H1 (cell line): ENCODE measurements around the gene PACSIN1. TPM values are rescaled to one million over a fixed set of nuclear protein-coding genes. Genes with fewer than 3 reads are reported as not detected.

Experiments used
- CTCF ChIA-PET: fragments of 300-600 bp; sonication (Branson Sonifier 250); formaldehyde crosslinking; loops from one replicate; lab custom pipeline; 2021; ENCODE audit not compliant: partially characterized antibody; lab: Charles Lee
- POLR2A ChIA-PET: fragments of 300-600 bp; sonication (Branson Sonifier 250); formaldehyde crosslinking; loops from one replicate; lab custom pipeline; 2021; ENCODE audit warnings: inconsistent platforms; ENCODE audit not compliant: partially characterized antibody; lab: Charles Lee
- DNase-seq, 2 experiments: peaks; one replicate each; pipeline versions ENCODE4 v3.0.0 to v3.0.0-alpha.2; 2010 to 2022; ENCODE audit warnings: low spot score in 2 of 2, low read depth in 1 of 2, mixed read lengths in 1 of 2
- FAIRE-seq: peaks from 2 replicates; lab custom pipeline; 2011; peaks lifted over from hg19 to GRCh38; lab: Jason Lieb, UNC
- H2AFZ ChIP-seq: 2 replicates; pipeline ENCODE4 v1.8.1; 2012; ENCODE audit warnings: low read length, inconsistent platforms
- H2AK5ac ChIP-seq: 2 replicates; pipeline ENCODE4 v1.6.1; 2013; ENCODE audit warnings: low read depth, low read length
- H2BK120ac ChIP-seq: replicated peaks from 2 replicates; pipeline ENCODE3; 2013; ENCODE audit warnings: low read depth, low read length, inconsistent platforms
- H2BK12ac ChIP-seq: 2 replicates; pipeline ENCODE4 v1.6.1; 2013; ENCODE audit warnings: low read depth, low read length
- H2BK15ac ChIP-seq: 2 replicates; pipeline ENCODE4 v1.6.1; 2013; ENCODE audit warnings: low read length
- H2BK20ac ChIP-seq: 2 replicates; pipeline ENCODE4 v1.6.1; 2013; ENCODE audit warnings: low read length
- H2BK5ac ChIP-seq: 2 replicates; pipeline ENCODE4 v1.6.1; 2013; ENCODE audit warnings: low read depth, low read length
- H3K14ac ChIP-seq: 2 replicates; pipeline ENCODE4 v1.6.1; 2013; ENCODE audit warnings: inconsistent platforms; ENCODE audit not compliant: insufficient read length
- H3K18ac ChIP-seq: 2 replicates; pipeline ENCODE4 v1.6.1; 2013; ENCODE audit warnings: low read length; ENCODE audit errors: extremely low read depth
- H3K23ac ChIP-seq: 2 replicates; pipeline ENCODE4 v1.6.1; 2013; ENCODE audit warnings: inconsistent platforms; ENCODE audit not compliant: insufficient read length
- H3K23me2 ChIP-seq: 2 replicates; pipeline ENCODE4 v1.6.1; 2013; ENCODE audit warnings: low read depth, low read length
- H3K27ac ChIP-seq: 2 replicates; pipeline ENCODE4 v1.6.1; 2011; ENCODE audit warnings: low read depth, low read length, inconsistent platforms
- H3K27me3 ChIP-seq, 4 experiments: replicated peaks in 1 of 4; 1 replicate in 1 of 4; 2 replicates in 3 of 4; pipeline versions ENCODE4 v1.6.1 to v1.8.1; 2011 to 2013; ENCODE audit warnings: low read length in 3 of 4, mild to moderate bottlenecking in 3 of 4, inconsistent platforms in 2 of 4, mixed read lengths in 2 of 4, moderate library complexity in 1 of 4; ENCODE audit not compliant: control insufficient read depth in 3 of 4, insufficient read depth in 3 of 4; ENCODE audit errors: extremely low read depth in 1 of 4
- H3K36me3 ChIP-seq, 4 experiments: 2 replicates each; pipeline versions ENCODE4 v1.6.1 to v1.8.1; 2011 to 2013; ENCODE audit warnings: mild to moderate bottlenecking in 4 of 4, low read length in 3 of 4, moderate library complexity in 2 of 4, control low read depth in 1 of 4, inconsistent platforms in 1 of 4; ENCODE audit not compliant: insufficient read depth in 4 of 4, control insufficient read depth in 2 of 4
- H3K4ac ChIP-seq: replicated peaks from 2 replicates; pipeline ENCODE3; 2013; ENCODE audit warnings: low read length, low read depth, mixed read lengths, inconsistent platforms; ENCODE audit not compliant: insufficient read length
- H3K4me1 ChIP-seq, 4 experiments: replicated peaks in 1 of 4; 1 replicate in 1 of 4; 2 replicates in 3 of 4; pipeline versions ENCODE4 v1.6.1 to v1.8.1; 2011 to 2013; ENCODE audit warnings: low read length in 3 of 4, inconsistent platforms in 2 of 4, mixed read lengths in 1 of 4; ENCODE audit not compliant: insufficient read depth in 4 of 4, control insufficient read depth in 3 of 4
- H3K4me2 ChIP-seq, 2 experiments: 2 replicates each; pipeline versions ENCODE4 v1.6.1 to v1.8.1; 2011 to 2013; ENCODE audit warnings: low read depth in 2 of 2, low read length in 2 of 2, control low read depth in 1 of 2, inconsistent platforms in 1 of 2, mild to moderate bottlenecking in 1 of 2; ENCODE audit not compliant: insufficient read depth in 1 of 2
- H3K4me3 ChIP-seq, 4 experiments: fragments of 200-600, 300-600 bp in 1 of 4; sonication (generic), shearing (Covaris generic), sonication (Bioruptor Twin) in 1 of 4; 2 replicates each; pipeline versions ENCODE4 v1.5.1 to v1.8.1; 2011 to 2016; ENCODE audit warnings: low read length in 4 of 4, low read depth in 3 of 4, control low read depth in 2 of 4, inconsistent platforms in 2 of 4, mild to moderate bottlenecking in 2 of 4, mixed read lengths in 1 of 4, moderate library complexity in 1 of 4; ENCODE audit not compliant: insufficient read depth in 2 of 4; ENCODE audit errors: extremely low read depth in 1 of 4
- H3K56ac ChIP-seq: replicated peaks from 2 replicates; pipeline ENCODE3; 2013; ENCODE audit warnings: low read depth, mild to moderate bottlenecking, mixed read lengths, low read length, inconsistent platforms; ENCODE audit not compliant: insufficient read length
- H3K79me1 ChIP-seq: 2 replicates; pipeline ENCODE4 v1.6.1; 2013; ENCODE audit warnings: low read depth, low read length, control low read depth
- H3K79me2 ChIP-seq, 2 experiments: 2 replicates each; pipeline versions ENCODE4 v1.6.1 to v1.8.1; 2012 to 2013; ENCODE audit warnings: low read length in 2 of 2, mild to moderate bottlenecking in 2 of 2, inconsistent platforms in 1 of 2; ENCODE audit not compliant: insufficient read depth in 2 of 2, control insufficient read depth in 1 of 2
- H3K9ac ChIP-seq, 4 experiments: replicated peaks in 1 of 4; 1 replicate in 1 of 4; 2 replicates in 3 of 4; pipeline versions ENCODE4 v1.6.1 to v1.8.1; 2011 to 2013; ENCODE audit warnings: low read depth in 3 of 4, low read length in 3 of 4, control low read depth in 2 of 4, mild to moderate bottlenecking in 2 of 4, moderate library complexity in 2 of 4, inconsistent platforms in 1 of 4; ENCODE audit errors: extremely low read depth in 1 of 4
- H3K9me3 ChIP-seq, 2 experiments: 2 replicates each; pipeline versions ENCODE4 v1.6.1 to v1.8.1; 2012 to 2013; ENCODE audit warnings: mild to moderate bottlenecking in 2 of 2, moderate library complexity in 2 of 2, control low read depth in 1 of 2, inconsistent platforms in 1 of 2, low read depth in 1 of 2, low read length in 1 of 2, mixed read lengths in 1 of 2; ENCODE audit not compliant: insufficient read depth in 2 of 2
- H4K20me1 ChIP-seq, 2 experiments: replicated peaks in 1 of 2; 2 replicates each; pipeline versions ENCODE3 to v1.8.1; 2011 to 2013; ENCODE audit warnings: inconsistent platforms in 2 of 2, low read length in 2 of 2, mild to moderate bottlenecking in 1 of 2; ENCODE audit not compliant: insufficient read depth in 2 of 2, control insufficient read depth in 1 of 2
- H4K5ac ChIP-seq: 2 replicates; pipeline ENCODE4 v1.6.1; 2013; ENCODE audit warnings: low read length, low read depth, mixed read lengths, inconsistent platforms; ENCODE audit not compliant: insufficient read length
- H4K8ac ChIP-seq: 2 replicates; pipeline ENCODE4 v1.8.0; 2013; ENCODE audit warnings: mild to moderate bottlenecking, moderate library complexity, low read length, inconsistent platforms; ENCODE audit not compliant: insufficient read depth; ENCODE audit errors: extremely low read depth
- H4K91ac ChIP-seq: replicated peaks from 2 replicates; pipeline ENCODE3; 2013; ENCODE audit warnings: low read length, mixed read lengths, inconsistent platforms; ENCODE audit not compliant: insufficient read length
- GABPA ChIP-seq: IDR thresholded peaks from 2 replicates; pipeline ENCODE4 v1.6.1; 2011; ENCODE audit warnings: mild to moderate bottlenecking, low read length, moderate library complexity, borderline replicate concordance; ENCODE audit not compliant: insufficient read depth
- RBBP5 ChIP-seq: IDR thresholded peaks from 2 replicates; pipeline ENCODE4 v1.7.1; 2012; ENCODE audit warnings: low read depth, mild to moderate bottlenecking, inconsistent platforms, low read length, moderate library complexity, borderline replicate concordance
- SRF ChIP-seq: IDR thresholded peaks from 2 replicates; pipeline ENCODE4 v1.6.1; 2011; ENCODE audit warnings: mild to moderate bottlenecking, low read depth, low read length, moderate library complexity
- WGBS, 2 experiments: shearing (Covaris generic) in 1 of 2; methylation state at CpG; one replicate each; pipeline versions ENCODE4 v1.1.6 to v1.1.7; 2013 to 2015; ENCODE audit warnings: low lambda C conversion rate in 2 of 2, mixed read lengths in 2 of 2, inconsistent platforms in 1 of 2, low coverage in 1 of 2, missing lambda C conversion rate in 1 of 2; ENCODE audit not compliant: insufficient replicate concordance in 2 of 2, insufficient coverage in 1 of 2, insufficient read length in 1 of 2; ENCODE audit errors: extremely low coverage in 1 of 2, missing lambda C conversion rate in 1 of 2; 5-methylcytosine and 5-hydroxymethylcytosine counted together
- polyA plus RNA-seq, 7 experiments: library from polyadenylated mRNA; depleted of rRNA in 3 of 7; stranded (reverse) in 5 of 7; unstranded in 2 of 7; fragments of >200 nt in 5 of 7; fragments of 200-250 nt in 2 of 7; gene quantifications; 1 replicate in 5 of 7; 2 replicates in 1 of 7; 4 replicates in 1 of 7; pipeline versions ENCODE4 v1.2.1 to v1.2.3, GENCODE V29; 2011 to 2013; ENCODE audit warnings: missing spikeins in 2 of 7, mixed read lengths in 2 of 7
- total RNA-seq: library from RNA; stranded (reverse); fragmentation: NEBNext Ultra II Directional; extraction: Animal tissue kit (Norgen Biotek cat#: 25700); gene quantifications from 2 replicates; pipeline ENCODE4 v1.2.1, GENCODE V29; 2021

PACSIN1 gene
- total and polyA plus RNA-seq, 2 of the 8 experiments (the other 6 are each of a cell fraction or from before 2014, with no cell fraction given), result 5.9 to 11.1 TPM

DNA sequence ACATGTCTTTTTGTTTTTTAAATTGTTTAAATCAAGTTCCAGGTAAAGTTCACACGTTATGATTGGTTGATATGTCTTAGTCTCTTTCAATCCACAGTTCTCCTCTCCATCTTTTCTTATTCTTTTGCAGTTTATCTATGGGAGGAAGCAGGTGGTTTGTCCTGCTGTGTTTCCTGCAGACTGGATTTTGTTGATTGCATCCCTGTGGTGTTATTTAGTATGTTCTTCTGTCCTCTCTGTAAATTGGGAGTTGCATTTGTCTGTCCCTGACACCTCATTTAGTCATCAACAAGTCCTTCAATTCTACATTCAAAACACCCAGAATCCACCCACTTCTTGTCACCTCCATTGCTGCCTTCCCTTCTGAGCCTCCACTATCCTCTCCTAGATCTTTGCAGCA lies 8.1 kb downstream of the PACSIN1 start:
- Histone ChIP-seq H3K9me3 (no peaks in the 10 kb centered on the region; a peak in 1 of 4 replicates), H3K14ac (no peak overlapping the region), H4K91ac (no peak overlapping the region), H2AK5ac (no peak overlapping the region)
- DNase-seq, result no peak
- no peak for TF ChIP-seq SRF
- TF ChIP-seq GABPA, result no peak
- no peak for TF ChIP-seq RBBP5
- TF ChIP-seq, all 59 proteins: peak for 0
- Histone ChIP-seq H3K36me3 (no peaks in the 10 kb centered on the region), H3K27ac (no peak overlapping the region), H3K4me3 (no peak overlapping the region), H3K79me1 (peaks cover 4% of the 10 kb centered on the region; the same call in 1 of the 2 replicates), H4K8ac (no peak overlapping the region; the same call in 1 of the 2 replicates), H3K4ac (no peak overlapping the region), H4K5ac (no peak overlapping the region), H4K20me1 (peaks cover 0 to 3% of the 10 kb centered on the region in 2 experiments), H3K79me2 (no peaks in the 10 kb centered on the region), H2BK12ac (no peak overlapping the region), H3K9ac (no peak overlapping the region), H3K56ac (no peak overlapping the region), H3K23ac (no peak overlapping the region), H2BK120ac (no peak overlapping the region), H3K4me2 (no peak overlapping the region), H3K23me2 (no peaks in the 10 kb centered on the region), H3K27me3 (no peaks in the 10 kb centered on the region), H2BK15ac (no peak overlapping the region), H2BK20ac (no peak overlapping the region), H3K18ac (no peak overlapping the region), H2BK5ac (no peak overlapping the region), H2AFZ (no peak overlapping the region), H3K4me1 (peaks cover 0 to 17% (median 5%) of the 10 kb centered on the region in 4 experiments; a peak in 4 of 7 replicates)
- WGBS, 2 experiments, result 79% methylated on average over 1 of the region's 1 CpG; no CpG with 5 or more reads in 1 of the 2 experiments
- no peak for FAIRE-seq
- POLR2A ChIA-PET, result no interaction called here
- CTCF ChIA-PET, result no interaction called here
